ENCODE results near the gene B4GALT4.
A peak's percentile ranks its signal among the peaks of the same experiment; 100 is the strongest.
"Not testable (repeated sequence)": the region's sequence is repeated elsewhere in the genome, so short reads cannot be mapped to it uniquely, and the experiment has no call there.

B4GALT4 gene

DNA sequence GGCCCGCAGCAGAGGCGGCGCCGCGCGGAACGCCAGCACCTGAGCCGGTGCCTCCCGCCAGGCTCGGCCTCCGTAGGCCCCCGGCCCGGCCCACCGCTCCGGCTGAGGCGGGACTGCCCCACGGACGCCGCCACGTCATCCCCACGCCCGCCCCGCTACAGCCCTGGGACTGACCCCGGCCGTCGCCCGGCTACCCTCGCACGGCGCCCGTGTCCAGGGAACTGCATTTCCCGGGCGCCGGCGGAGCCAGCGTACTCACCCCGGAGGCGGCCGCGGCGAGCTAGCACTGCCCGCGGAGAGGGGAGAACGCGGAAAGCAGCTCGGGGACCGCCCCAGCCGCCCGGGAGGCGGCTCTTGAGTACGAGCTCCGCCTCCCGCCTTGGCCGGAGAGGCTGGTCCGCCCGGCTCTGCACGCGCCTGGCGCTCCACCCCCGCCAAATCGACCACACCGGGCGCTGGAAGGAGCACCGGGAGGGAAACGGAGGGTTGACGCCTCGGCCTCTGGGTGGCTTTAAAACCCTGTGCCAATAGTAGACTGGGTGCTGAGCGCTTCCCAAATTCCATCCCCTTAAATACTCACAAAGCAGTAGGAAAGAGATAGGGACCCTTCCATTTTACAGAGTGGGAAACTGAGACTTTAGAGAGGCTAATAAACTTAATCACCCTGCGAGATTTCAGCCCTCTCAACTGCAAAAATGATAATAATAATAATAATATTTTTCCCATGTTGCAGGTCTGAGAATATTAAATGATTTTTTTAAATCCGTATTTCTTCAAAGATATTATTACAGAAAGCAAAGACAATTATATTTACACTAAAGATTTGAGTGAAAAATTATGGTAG, at the start of gene B4GALT4:
B4GALT4 (minus strand) TSS at position 288 of the 844 bp plus-strand sequence. CDS start 10,779 bp downstream, outside the sequence.
- DNase-seq (ENCODE audit: low read depth in 2 of 2), result peak; percentile 44 to 66

DNA sequence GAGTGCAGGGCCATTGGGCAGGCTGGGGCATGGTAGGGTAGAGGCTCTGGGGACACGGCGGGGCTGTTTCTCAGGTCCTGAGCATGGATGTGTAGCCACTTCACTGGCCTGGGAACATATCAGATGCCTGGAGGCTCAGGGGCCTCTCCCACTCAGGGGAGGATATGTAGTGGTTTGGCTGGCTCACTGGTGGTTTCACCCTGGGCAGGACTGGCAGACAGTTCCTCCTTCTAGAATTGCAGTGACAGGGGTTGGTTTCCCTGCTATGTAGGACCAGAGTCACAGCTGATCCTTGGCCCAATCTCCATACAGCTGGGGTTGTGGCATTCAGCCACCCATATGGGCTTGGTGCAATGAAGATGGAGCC, 48.7 kb upstream of the B4GALT4 start:
- no peak for DNase-seq (ENCODE audit: low read depth in 2 of 2)

GRCh38 chr3:119288669-119289403, 48.2 kb upstream of the B4GALT4 start:
- no peak for DNase-seq (ENCODE audit: low read depth in 2 of 2)

DNA sequence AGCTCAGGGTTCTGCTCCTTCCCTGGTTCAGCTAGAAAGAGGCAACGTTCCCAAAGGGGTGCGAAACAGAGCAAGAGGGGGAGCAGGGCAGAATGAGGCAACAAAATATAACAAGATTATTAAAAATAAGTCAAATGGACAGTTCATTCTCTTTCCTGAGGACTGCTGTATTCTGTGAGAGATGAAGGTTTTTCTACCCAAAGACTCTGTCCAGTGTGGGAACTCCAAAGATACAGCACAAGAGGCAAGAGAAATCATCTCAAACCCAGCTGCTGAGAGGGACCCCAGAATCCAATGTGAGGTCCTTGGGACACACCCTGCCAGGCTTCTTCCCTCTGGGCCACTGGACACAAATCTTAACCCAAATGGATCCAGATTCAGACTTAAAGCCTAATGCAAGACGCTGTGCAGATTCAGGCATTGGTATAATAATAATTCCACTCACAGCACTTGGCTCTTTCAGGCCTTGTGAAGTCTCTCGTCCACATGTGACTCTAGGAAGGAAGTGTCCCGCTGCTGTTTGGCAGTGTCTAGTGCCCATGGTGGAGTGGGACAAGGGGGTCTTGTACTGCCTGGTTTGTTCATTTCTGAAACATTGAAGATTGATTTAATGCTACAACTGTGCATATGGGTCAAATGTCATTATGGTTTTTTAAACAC, 39.0 kb upstream of the B4GALT4 start:
- DNase-seq (ENCODE audit: low read depth in 2 of 2), result no peak

GRCh38 chr3:119279101-119279554, 38.5 kb upstream of the B4GALT4 start:
- no peak for DNase-seq (ENCODE audit: low read depth in 2 of 2)

DNA sequence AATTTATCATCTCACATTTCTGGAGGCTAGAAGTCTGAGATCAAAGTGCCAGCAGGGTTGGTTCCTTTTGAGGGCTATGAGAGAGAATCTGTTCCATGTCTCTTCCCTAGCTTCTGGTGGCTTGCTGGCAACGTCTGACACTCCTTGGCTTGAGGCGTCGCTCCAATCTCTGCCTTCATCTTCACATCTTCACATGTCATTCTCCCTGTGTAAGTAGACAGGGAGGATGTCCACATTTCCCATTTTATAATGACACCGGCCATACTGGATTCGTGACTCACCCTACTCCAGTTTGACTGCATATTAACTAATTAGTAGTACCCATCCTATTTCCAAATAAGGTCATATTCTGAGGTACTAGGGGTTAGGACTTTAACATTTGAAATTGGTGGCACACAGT, 36.0 kb upstream of the B4GALT4 start:
- no peak for DNase-seq (ENCODE audit: low read depth in 2 of 2)

DNA sequence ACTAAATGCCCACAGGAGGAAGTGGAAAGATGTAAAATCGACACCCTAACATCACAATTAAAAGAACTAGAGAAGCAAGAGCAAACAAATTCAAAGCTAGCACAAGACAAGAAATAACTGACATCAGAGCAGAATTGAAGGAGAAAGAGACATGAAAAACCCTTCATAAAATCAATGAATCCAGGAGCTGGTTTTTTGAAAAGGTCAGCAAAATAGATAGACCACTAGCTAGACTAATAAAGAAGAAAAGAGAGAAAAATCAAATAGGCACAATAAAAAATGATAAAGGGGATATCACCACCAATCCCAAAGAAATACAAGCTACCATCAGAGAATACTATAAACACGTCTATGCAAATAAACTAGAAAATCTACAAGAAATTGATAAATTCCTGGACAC, 29.5 kb upstream of the B4GALT4 start:
- not testable (repeated sequence) for DNase-seq (ENCODE audit: low read depth in 2 of 2)

GRCh38 chr3:119261055-119261454, 20.4 kb upstream of the B4GALT4 start:
- no peak for DNase-seq (ENCODE audit: low read depth in 2 of 2)

- no peak for DNase-seq (ENCODE audit: low read depth in 2 of 2)
Observed at GRCh38 chr3:119259821-119260220, 19.1 kb upstream of the B4GALT4 start.

- DNase-seq (ENCODE audit: low read depth in 2 of 2), result no peak
Observed at GRCh38 chr3:119258915-119259314, 18.2 kb upstream of the B4GALT4 start.

- no peak for DNase-seq (ENCODE audit: low read depth in 2 of 2)
Observed at GRCh38 chr3:119257654-119258410, 17.2 kb upstream of the B4GALT4 start.

GRCh38 chr3:119257111-119257510, 16.4 kb upstream of the B4GALT4 start:
- no peak for DNase-seq (ENCODE audit: low read depth in 2 of 2)

DNA sequence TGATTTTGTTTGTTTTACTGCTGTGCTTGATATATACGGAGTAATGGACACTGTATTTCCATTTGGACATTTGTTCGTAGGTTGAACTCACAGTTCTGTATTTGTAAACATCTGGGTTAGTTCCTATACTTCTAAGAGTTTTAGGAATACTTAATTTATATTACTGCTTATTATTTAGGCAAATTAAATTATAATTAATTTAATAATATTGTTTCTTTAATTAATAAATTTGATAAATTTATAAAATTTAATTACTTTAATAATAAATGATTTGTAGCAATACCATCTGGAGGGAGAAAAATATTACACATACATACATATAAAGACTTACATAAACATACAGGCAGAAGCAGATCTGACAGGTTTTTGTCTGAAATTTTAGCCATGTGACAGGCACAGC, 14.5 kb upstream of the B4GALT4 start:
- no peak for DNase-seq (ENCODE audit: low read depth in 2 of 2)

GRCh38 chr3:119245778-119246177, 5.1 kb upstream of the B4GALT4 start:
- no peak for DNase-seq (ENCODE audit: low read depth in 2 of 2)

GRCh38 chr3:119243712-119244111, 3.0 kb upstream of the B4GALT4 start:
- DNase-seq (ENCODE audit: low read depth in 2 of 2), result no peak

DNA sequence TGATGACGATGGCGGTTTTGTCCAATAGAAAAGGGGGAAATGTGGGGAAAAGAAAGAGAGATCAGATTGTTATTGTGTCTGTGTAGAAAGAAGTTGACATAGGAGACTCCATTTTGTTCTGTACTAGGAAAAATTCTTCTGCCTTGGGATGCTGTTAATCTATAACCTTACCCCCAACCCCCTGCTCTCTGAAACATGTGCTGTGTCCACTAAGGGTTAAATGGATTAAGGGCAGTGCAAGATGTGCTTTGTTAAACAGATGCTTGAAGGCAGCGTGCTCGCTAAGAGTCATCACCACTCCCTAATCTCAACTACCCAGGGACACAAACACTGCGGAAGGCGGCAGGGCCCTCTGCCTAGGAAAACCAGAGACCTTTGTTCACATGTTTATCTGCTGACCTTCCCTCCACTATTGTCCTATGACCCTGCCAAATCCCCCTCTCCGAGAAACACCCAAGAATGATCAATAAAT, 2.4 kb upstream of the B4GALT4 start:
- DNase-seq (ENCODE audit: low read depth in 2 of 2), result not testable (repeated sequence)

GRCh38 chr3:119242387-119243057, 1.8 kb upstream of the B4GALT4 start:
- DNase-seq (ENCODE audit: low read depth in 2 of 2), result not testable (repeated sequence)

DNA sequence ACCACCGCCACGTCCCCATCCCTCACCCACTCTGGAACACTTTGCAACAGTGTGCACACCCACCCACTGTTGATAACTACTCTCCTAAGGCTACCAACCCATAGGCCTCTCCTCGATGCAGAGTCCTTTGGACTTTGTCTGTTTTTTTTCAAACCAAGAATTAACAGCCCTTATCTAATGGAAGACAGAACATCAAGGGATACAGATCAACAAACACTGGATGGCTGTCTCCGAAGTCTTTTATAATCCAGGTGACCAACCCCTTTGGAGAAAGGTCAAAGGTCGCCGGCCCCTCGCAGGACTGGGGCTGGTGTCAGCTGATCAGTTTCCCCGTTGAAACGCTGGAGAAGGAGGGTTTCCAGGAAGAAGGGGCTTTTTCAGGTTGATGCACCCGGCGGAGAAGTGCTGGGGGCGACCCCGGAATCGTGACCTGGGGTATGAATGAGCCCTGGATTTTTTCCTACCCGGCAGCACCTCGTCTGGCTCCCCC, 532 bp downstream of the B4GALT4 start:
- no peak for DNase-seq (ENCODE audit: low read depth in 2 of 2)

DNA sequence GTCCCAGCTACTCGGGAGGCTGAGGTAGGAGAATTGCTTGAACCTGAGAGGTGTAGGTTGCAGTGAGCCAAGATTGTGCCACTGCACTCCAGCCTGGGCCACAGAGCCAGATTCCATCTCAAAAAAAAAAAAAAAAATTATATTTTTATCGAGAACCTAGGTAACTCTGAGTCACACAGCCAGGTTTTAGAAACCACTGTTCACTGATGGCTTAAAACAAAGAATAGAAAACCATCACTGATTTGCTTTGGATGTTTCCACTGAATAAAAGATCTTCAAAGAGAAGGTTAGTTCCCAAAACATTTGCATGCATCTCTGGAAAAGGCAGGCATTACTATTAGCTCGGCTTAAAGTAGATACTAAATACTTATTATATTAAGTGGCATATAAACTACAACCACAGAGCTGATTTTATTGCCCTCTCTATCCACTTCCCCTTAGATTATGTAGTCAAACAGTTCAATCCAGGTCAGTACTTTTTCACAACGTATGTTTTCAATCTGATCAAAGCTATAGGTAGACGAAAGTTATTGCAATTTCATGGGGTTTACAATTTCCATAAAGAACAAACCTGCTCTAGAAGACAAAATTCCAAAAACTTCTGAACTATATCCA, 1.4 kb downstream of the B4GALT4 start:
- DNase-seq (ENCODE audit: low read depth in 2 of 2), result no peak

GRCh38 chr3:119238363-119238762, 2.3 kb downstream of the B4GALT4 start:
- DNase-seq (ENCODE audit: low read depth in 2 of 2), result no peak
